A549 (cell line): Measurements from ENCODE around the gene IFT57. TPM values are rescaled to one million over a fixed set of nuclear protein-coding genes. Genes with fewer than 3 reads are reported as not detected.

Experiments used
- ATAC-seq, 2 experiments: fragments of 200-7000 bp in 1 of 2; fragments of >200 bp in 1 of 2; cut with Nextera tagmentation in 1 of 2; cut with Tn5 transposase in 1 of 2; 3 replicates each; pipeline versions ENCODE4 v1.8.0 to v1.9.1; 2018 to 2020; ENCODE audit warnings: mild to moderate bottlenecking in 1 of 2, moderate library complexity in 1 of 2
- CTCF ChIA-PET: fragments of 300-600 bp; sonication (Branson Sonifier 250); formaldehyde crosslinking; extraction: SDS; loops from one replicate; lab custom pipeline; 2021; ENCODE audit warnings: antibody characterized with exemption, inconsistent platforms; lab: Yijun Ruan, JAX
- POLR2A ChIA-PET: fragments of 350-600 bp; formaldehyde crosslinking; extraction: SDS; loops from one replicate; lab custom pipeline; 2021; ENCODE audit warnings: antibody characterized with exemption, inconsistent platforms; lab: Yijun Ruan, JAX
- DNase-seq, 2 experiments: peaks; one replicate each; pipeline versions ENCODE4 v3.0.0 to v3.0.0-alpha.2; 2011 to 2016; ENCODE audit warnings: low read depth in 1 of 2, low spot score in 1 of 2
- FAIRE-seq: peaks from 2 replicates; lab custom pipeline; 2011; peaks lifted over from hg19 to GRCh38; lab: Jason Lieb, UNC
- H3K27ac ChIP-seq, 2 experiments: fragments of >200 bp; sonication (Bioruptor Twin); formaldehyde crosslinking; 3 replicates each; pipeline ENCODE4 v1.5.1; 2016 to 2017
- H3K4me1 ChIP-seq: fragments of >200 bp; sonication (Bioruptor Twin); formaldehyde crosslinking; 3 replicates; pipeline ENCODE4 v1.6.1; 2016
- H3K4me2 ChIP-seq: fragments of >200 bp; sonication (Bioruptor Twin); formaldehyde crosslinking; 3 replicates; pipeline ENCODE4 v1.6.1; 2016
- H3K4me3 ChIP-seq: fragments of >200 bp; sonication (Bioruptor Twin); formaldehyde crosslinking; 3 replicates; pipeline ENCODE4 v1.5.1; 2016
- H3K9me3 ChIP-seq: fragments of >200 bp; sonication (Bioruptor Twin); formaldehyde crosslinking; 3 replicates; pipeline ENCODE4 v1.6.1; 2016
- CEBPB ChIP-seq, 2 experiments: fragments of >200 bp in 1 of 2; sonication (Bioruptor Twin) in 1 of 2; formaldehyde crosslinking in 1 of 2; IDR thresholded peaks; 2 replicates each; pipeline ENCODE4 v1.6.1; 2012 to 2016
- CHD4 ChIP-seq: fragments of 200-600 bp; sonication (generic); IDR thresholded peaks from 2 replicates; pipeline ENCODE4 v1.6.1; 2016; ENCODE audit warnings: antibody characterized with exemption, mild to moderate bottlenecking, borderline replicate concordance
- EHMT2 ChIP-seq: fragments of 200-600 bp; sonication (generic); IDR thresholded peaks from 2 replicates; pipeline ENCODE4 v1.6.1; 2016; ENCODE audit warnings: antibody characterized with exemption, low read depth, mild to moderate bottlenecking, moderate library complexity
- ELK1 ChIP-seq: fragments of 150-350 bp; IDR thresholded peaks from 2 replicates; pipeline ENCODE4 v1.6.1; 2014; ENCODE audit warnings: low read depth, mild to moderate bottlenecking, low read length
- EP300 ChIP-seq, 2 experiments: fragments of >200 bp; sonication (Bioruptor Twin); formaldehyde crosslinking; IDR thresholded peaks; 2 replicates in 1 of 2; 3 replicates in 1 of 2; pipeline ENCODE4 v1.6.1; 2016 to 2017
- FOSB ChIP-seq: fragments of 250-450 bp; sonication (Bioruptor Pico); IDR thresholded peaks from 2 replicates; pipeline ENCODE4 v1.5.0; 2020; ENCODE audit warnings: mild to moderate bottlenecking, moderate library complexity
- FOSL2 ChIP-seq, 2 experiments: fragments of 450-650 bp in 1 of 2; fragments of >200 bp in 1 of 2; sonication (Bioruptor Twin) in 1 of 2; formaldehyde crosslinking; IDR thresholded peaks; 2 replicates each; pipeline versions ENCODE4 v1.5.0 to v1.6.1; 2016 to 2020; ENCODE audit warnings: mild to moderate bottlenecking in 1 of 2, moderate library complexity in 1 of 2
- FOXS1 ChIP-seq: fragments of 250-450 bp; sonication (Bioruptor Pico); IDR thresholded peaks from 2 replicates; pipeline ENCODE4 v1.5.0; 2020; ENCODE audit warnings: mild to moderate bottlenecking, moderate library complexity
- HDAC2 ChIP-seq: fragments of 200-600 bp; sonication (generic); IDR thresholded peaks from 2 replicates; pipeline ENCODE4 v1.6.1; 2016
- HEYL ChIP-seq: fragments of 250-450 bp; sonication (Bioruptor Pico); IDR thresholded peaks from 2 replicates; pipeline ENCODE4 v1.8.0; 2021; ENCODE audit warnings: mild to moderate bottlenecking, moderate library complexity
- HOXA7 ChIP-seq: fragments of 250-450 bp; sonication (Bioruptor Pico); IDR thresholded peaks from 2 replicates; pipeline ENCODE4 v1.5.0; 2020; ENCODE audit warnings: mild to moderate bottlenecking, moderate library complexity
- HOXB13 ChIP-seq: fragments of 250-450 bp; sonication (Bioruptor Pico); IDR thresholded peaks from 2 replicates; pipeline ENCODE4 v1.5.0; 2020; ENCODE audit warnings: low read depth, mild to moderate bottlenecking, moderate library complexity
- JUN ChIP-seq, 2 experiments: fragments of >200 bp; sonication (Bioruptor Twin); formaldehyde crosslinking; IDR thresholded peaks; 2 replicates in 1 of 2; 3 replicates in 1 of 2; pipeline ENCODE4 v1.6.1; 2016 to 2017
- JUNB ChIP-seq: fragments of >200 bp; sonication (Bioruptor Twin); formaldehyde crosslinking; IDR thresholded peaks from 2 replicates; pipeline ENCODE4 v1.6.1; 2016
- KDM1A ChIP-seq: fragments of 200-600 bp; sonication (generic); IDR thresholded peaks from 2 replicates; pipeline ENCODE4 v1.6.1; 2016; ENCODE audit warnings: low read depth, mild to moderate bottlenecking
- MAX ChIP-seq: IDR thresholded peaks from 2 replicates; pipeline ENCODE4 v1.6.1; 2012
- MAZ ChIP-seq: fragments of 150-350 bp; IDR thresholded peaks from 2 replicates; pipeline ENCODE4 v1.6.1; 2014; ENCODE audit warnings: antibody characterized with exemption, low read depth, low read length, borderline replicate concordance
- MYC ChIP-seq: IDR thresholded peaks from 2 replicates; pipeline ENCODE4 v1.6.1; 2012; ENCODE audit warnings: mild to moderate bottlenecking, inconsistent platforms, low read length, improper control_type of control experiment, borderline replicate concordance
- NR3C1 ChIP-seq: fragments of >200 bp; sonication (Bioruptor Twin); formaldehyde crosslinking; IDR thresholded peaks from 3 replicates; pipeline ENCODE4 v1.6.1; 2017
- POLR2A ChIP-seq: IDR thresholded peaks from 2 replicates; pipeline ENCODE4 v1.6.1; 2012; ENCODE audit warnings: mild to moderate bottlenecking, low read length
- POLR2AphosphoS2 ChIP-seq: conservative IDR thresholded peaks from 2 replicates; pipeline ENCODE4 v1.6.1; 2012; ENCODE audit warnings: low read length, improper control_type of control experiment, inconsistent platforms
- RAD21 ChIP-seq, 2 experiments: fragments of >200 bp in 1 of 2; sonication (Bioruptor Twin) in 1 of 2; formaldehyde crosslinking in 1 of 2; IDR thresholded peaks in 1 of 2; conservative IDR thresholded peaks in 1 of 2; 2 replicates in 1 of 2; 3 replicates in 1 of 2; pipeline ENCODE4 v1.6.1; 2012 to 2018; ENCODE audit warnings: inconsistent platforms in 1 of 2
- RCOR1 ChIP-seq: fragments of 150-350 bp; IDR thresholded peaks from 2 replicates; pipeline ENCODE4 v1.6.1; 2014; ENCODE audit warnings: antibody characterized with exemption, low read length, low read depth
- SREBF2 ChIP-seq: fragments of 450-650 bp; IDR thresholded peaks from 2 replicates; pipeline ENCODE4 v1.6.1; 2014; ENCODE audit warnings: mild to moderate bottlenecking, moderate library complexity
- TFCP2L1 ChIP-seq: fragments of 250-450 bp; sonication (Bioruptor Pico); IDR thresholded peaks from 2 replicates; pipeline ENCODE4 v1.5.0; 2021; ENCODE audit warnings: mild to moderate bottlenecking
- ZNF302 ChIP-seq: fragments of 250-450 bp; sonication (Bioruptor Pico); IDR thresholded peaks from 2 replicates; pipeline ENCODE4 v1.9.0; 2021; ENCODE audit warnings: inconsistent platforms, mild to moderate bottlenecking, moderate library complexity
- ZSCAN20 ChIP-seq: fragments of 250-450 bp; sonication (Bioruptor Pico); IDR thresholded peaks from 2 replicates; pipeline ENCODE4 v1.8.0; 2022; ENCODE audit warnings: mild to moderate bottlenecking, moderate library complexity
- WGBS: methylation state at CpG from one replicate; pipeline ENCODE4 v1.1.6; 2017; ENCODE audit errors: missing lambda C conversion rate; 5-methylcytosine and 5-hydroxymethylcytosine counted together
- polyA plus RNA-seq, 4 experiments: library from polyadenylated mRNA; depleted of rRNA in 3 of 4; stranded (reverse); fragments of >200 nt; fragmentation: RNase III in 1 of 4; extraction: RNeasy Plus Mini Kit Qiagen cat#74134 plus additional on column Dnase treatment in 1 of 4; gene quantifications; 2 replicates in 3 of 4; 3 replicates in 1 of 4; pipeline ENCODE4 v1.2.3, GENCODE V29; 2011 to 2017
- TF ChIP-seq, protein P1 (sequence below): IDR thresholded peaks from 2 replicates; pipeline ENCODE4 v1.6.1; 2012

Gene IFT57
- polyA plus RNA-seq, 2 of the 4 experiments (the other 2 are of a cell fraction), result 39.1 to 59.2 TPM

DNA sequence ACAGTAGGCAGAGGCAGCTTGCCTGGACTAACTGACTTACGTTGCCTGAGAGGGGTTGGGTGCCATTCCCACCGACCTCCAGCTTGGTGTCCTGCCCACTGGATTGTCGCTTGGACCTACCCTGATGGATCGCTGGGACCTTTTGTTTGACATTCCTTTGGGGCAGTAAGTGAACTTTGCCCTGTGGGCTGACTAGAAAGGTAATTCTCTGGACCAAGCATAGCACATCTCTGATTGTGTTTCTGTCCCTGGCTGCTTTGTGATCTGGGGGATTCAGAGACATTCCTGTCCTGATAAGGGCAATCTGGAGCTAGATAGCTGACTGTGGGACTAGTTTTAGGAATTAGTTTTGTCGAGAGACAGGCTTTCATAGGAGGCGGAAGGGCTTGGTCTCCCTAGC, 19.5 kb upstream of the IFT57 start:
- no peak for FAIRE-seq
- no peak overlapping the region for H3K4me2 ChIP-seq
- POLR2A ChIA-PET, result no interaction called here
- CTCF ChIA-PET, result no interaction called here
- H3K9me3 ChIP-seq, result no peaks in the 10 kb centered on the region
- no peaks in the 10 kb centered on the region for H3K4me1 ChIP-seq
- 41% methylated on average over 6 of the region's 6 CpGs for WGBS
- no peak for DNase-seq
- TF ChIP-seq JUN (IDR thresholded peaks at IDR 0.05), result no peak
- TF ChIP-seq RCOR1, result no peak
- no peak for TF ChIP-seq CHD4
- no peak for TF ChIP-seq EHMT2
- TF ChIP-seq KDM1A, result no peak
- no peak for TF ChIP-seq RAD21 (conservative IDR thresholded peaks at IDR 0.05 in 1 of 2, IDR thresholded peaks at IDR 0.05 in 1 of 2)
- ATAC-seq, result no peak
- H3K27ac ChIP-seq, result no peak overlapping the region
- no peak overlapping the region for H3K4me3 ChIP-seq

DNA sequence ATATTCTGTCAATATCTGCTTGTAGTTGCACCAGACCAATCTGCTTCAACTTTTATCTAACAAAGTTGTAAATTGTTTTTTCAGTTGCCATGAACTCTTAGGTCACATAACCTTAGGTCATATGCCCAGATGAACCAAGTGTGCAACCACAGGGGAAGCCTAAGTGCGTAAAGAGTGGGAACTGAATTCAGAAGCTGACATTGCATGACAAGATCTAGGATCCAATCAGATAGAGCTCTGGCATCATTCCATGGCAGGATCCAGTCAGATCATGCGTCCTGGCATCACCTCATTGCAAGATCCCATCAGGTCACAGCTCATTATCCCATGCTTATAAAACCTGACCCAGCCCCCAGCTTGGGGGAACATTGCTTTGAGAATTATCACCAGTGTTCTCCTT, 18.9 kb upstream of the IFT57 start:
- Histone ChIP-seq H3K9me3 (no peaks in the 10 kb centered on the region), H3K4me1 (no peaks in the 10 kb centered on the region), H3K27ac (no peak overlapping the region), H3K4me2 (no peak overlapping the region), H3K4me3 (no peak overlapping the region)
- ATAC-seq, result no peak
- no peak for FAIRE-seq
- ChIA-PET POLR2A (no interaction called here), CTCF (no interaction called here)
- 44% methylated on average over 2 of the region's 2 CpGs for WGBS
- TF ChIP-seq NR3C1 (no peak), ELK1 (no peak), EP300 (IDR thresholded peaks at IDR 0.05) (no peak), FOSB (no peak), HEYL (no peak), POLR2AphosphoS2 (no peak), HDAC2 (no peak), RAD21 (conservative IDR thresholded peaks at IDR 0.05 in 1 of 2, IDR thresholded peaks at IDR 0.05 in 1 of 2) (no peak), SREBF2 (no peak), EHMT2 (no peak), FOSL2 (IDR thresholded peaks at IDR 0.05) (no peak), FOSL2 (CRISPR knock-in tag; IDR thresholded peaks at IDR 0.05) (no peak), ZSCAN20 (CRISPR knock-in tag) (no peak), MAX (no peak), HOXA7 (CRISPR knock-in tag) (no peak), POLR2A (no peak), MYC (no peak), CEBPB (IDR thresholded peaks at IDR 0.05) (no peak), FOXS1 (CRISPR knock-in tag) (no peak)
- TF ChIP-seq, protein P1, sequence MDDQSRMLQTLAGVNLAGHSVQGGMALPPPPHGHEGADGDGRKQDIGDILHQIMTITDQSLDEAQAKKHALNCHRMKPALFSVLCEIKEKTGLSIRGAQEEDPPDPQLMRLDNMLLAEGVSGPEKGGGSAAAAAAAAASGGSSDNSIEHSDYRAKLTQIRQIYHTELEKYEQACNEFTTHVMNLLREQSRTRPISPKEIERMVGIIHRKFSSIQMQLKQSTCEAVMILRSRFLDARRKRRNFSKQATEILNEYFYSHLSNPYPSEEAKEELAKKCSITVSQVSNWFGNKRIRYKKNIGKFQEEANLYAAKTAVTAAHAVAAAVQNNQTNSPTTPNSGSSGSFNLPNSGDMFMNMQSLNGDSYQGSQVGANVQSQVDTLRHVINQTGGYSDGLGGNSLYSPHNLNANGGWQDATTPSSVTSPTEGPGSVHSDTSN, result no peak
- no peak for DNase-seq

DNA sequence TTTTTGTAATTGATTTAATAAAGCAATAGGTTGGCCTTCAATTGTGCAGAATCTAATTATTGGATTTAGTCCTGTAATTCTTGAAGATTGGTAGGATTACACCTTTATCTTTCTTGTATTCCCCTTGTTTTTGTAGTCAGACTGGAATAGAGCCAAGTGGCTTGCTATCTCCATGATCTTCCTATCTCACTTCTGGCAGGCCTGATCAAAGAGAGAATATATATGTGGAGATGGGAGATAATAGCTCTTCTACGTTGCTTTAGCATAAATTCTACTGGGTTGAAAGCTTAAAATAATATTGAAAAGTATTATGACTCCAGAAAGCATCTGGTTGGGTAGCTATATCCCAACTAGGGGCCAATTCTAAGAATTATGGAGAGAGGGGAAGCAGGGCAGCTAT, 16.9 kb upstream of the IFT57 start:
- H3K4me1 ChIP-seq, result no peaks in the 10 kb centered on the region
- H3K4me3 ChIP-seq, result no peak overlapping the region
- ATAC-seq (no peak), FAIRE-seq (no peak), DNase-seq (no peak)
- TF ChIP-seq ZNF302 (CRISPR knock-in tag), result no peak
- no peak for TF ChIP-seq FOXS1 (CRISPR knock-in tag)
- TF ChIP-seq JUNB, result no peak
- no peak for TF ChIP-seq TFCP2L1 (CRISPR knock-in tag)
- TF ChIP-seq MAZ, result no peak
- TF ChIP-seq HOXB13 (CRISPR knock-in tag), result no peak
- no peak for TF ChIP-seq HDAC2
- no peak for TF ChIP-seq FOSL2 (IDR thresholded peaks at IDR 0.05)
- no peak for TF ChIP-seq FOSL2 (CRISPR knock-in tag; IDR thresholded peaks at IDR 0.05)
- no peak for TF ChIP-seq HEYL
- H3K27ac ChIP-seq, result no peak overlapping the region
- H3K9me3 ChIP-seq, result no peaks in the 10 kb centered on the region
- POLR2A ChIA-PET, result no interaction called here
- CTCF ChIA-PET, result no interaction called here
- WGBS, result 8% methylated on average over 1 of the region's 1 CpG
- no peak overlapping the region for H3K4me2 ChIP-seq
